Neural progenitor cell (in vitro differentiated cells): ENCODE data around the gene ARNT2.

Experiments
- CTCF ChIP-seq: fragments of 200-600 bp; sonication (generic); IDR thresholded peaks from 2 replicates; pipeline ENCODE4 v1.5.1; 2017; ENCODE audit warnings: antibody characterized with exemption, mild to moderate bottlenecking
- EZH2phosphoT487 ChIP-seq: fragments of 200-600 bp; sonication (generic); IDR thresholded peaks from 2 replicates; pipeline ENCODE4 v1.6.1; 2017; ENCODE audit warnings: antibody characterized with exemption

DNA sequence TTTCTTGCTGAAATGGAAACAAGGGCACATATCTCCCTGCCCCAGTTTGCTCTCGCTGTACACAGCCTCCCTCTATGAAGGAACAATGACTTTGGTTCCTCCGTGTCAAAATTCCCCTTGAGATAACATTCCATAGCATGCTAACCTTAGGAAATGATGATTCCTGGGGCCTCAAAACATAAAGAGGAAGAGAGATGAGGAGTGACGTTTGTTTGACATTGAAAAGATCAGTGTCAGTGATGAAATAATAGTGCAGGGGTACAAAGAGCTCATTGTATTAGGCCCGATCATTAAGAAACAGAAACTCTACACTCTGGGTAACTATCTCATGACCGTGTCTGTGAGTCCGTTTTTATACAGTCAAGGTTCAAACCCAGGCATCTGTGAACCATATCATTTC is 55.2 kb downstream of the ARNT2 start:
- TF ChIP-seq CTCF (no peak), EZH2phosphoT487 (no peak)
